HCT116 (cell line): ENCODE results near the gene ZZZ3.

Experiments used
- EZH2phosphoT487 ChIP-seq: fragments of 200-600 bp; IDR thresholded peaks from 2 replicates; pipeline ENCODE4 v1.6.1; 2018; ENCODE audit warnings: antibody characterized with exemption, borderline replicate concordance
- RAD21 ChIP-seq: IDR thresholded peaks from 2 replicates; pipeline ENCODE4 v1.6.1; 2012; ENCODE audit warnings: low read depth, mild to moderate bottlenecking
- SIN3A ChIP-seq: IDR thresholded peaks from 2 replicates; pipeline ENCODE4 v1.6.1; 2012; ENCODE audit warnings: low read depth
- YY1 ChIP-seq: IDR thresholded peaks from 2 replicates; pipeline ENCODE4 v1.6.1; 2011; ENCODE audit warnings: low read length, low read depth, moderate library complexity, mild to moderate bottlenecking; ENCODE audit not compliant: insufficient replicate concordance; ENCODE audit errors: extremely low read depth
- TF ChIP-seq, protein P1 (sequence below), 3 experiments: fragments of 200-600 bp in 1 of 3; sonication (generic) in 1 of 3; IDR thresholded peaks in 2 of 3; conservative IDR thresholded peaks in 1 of 3; 2 replicates each; pipeline ENCODE4 v1.5.1; 2012 to 2017; ENCODE audit warnings: low read depth in 2 of 3, low read length in 2 of 3, antibody characterized with exemption in 1 of 3, borderline replicate concordance in 1 of 3, control low read depth in 1 of 3, mild to moderate bottlenecking in 1 of 3, mixed read lengths in 1 of 3, mixed run types in 1 of 3, moderate library complexity in 1 of 3; ENCODE audit not compliant: insufficient read depth in 1 of 3
- TF ChIP-seq, protein P2 (sequence below): IDR thresholded peaks from 2 replicates; pipeline ENCODE4 v1.6.1; 2012

DNA sequence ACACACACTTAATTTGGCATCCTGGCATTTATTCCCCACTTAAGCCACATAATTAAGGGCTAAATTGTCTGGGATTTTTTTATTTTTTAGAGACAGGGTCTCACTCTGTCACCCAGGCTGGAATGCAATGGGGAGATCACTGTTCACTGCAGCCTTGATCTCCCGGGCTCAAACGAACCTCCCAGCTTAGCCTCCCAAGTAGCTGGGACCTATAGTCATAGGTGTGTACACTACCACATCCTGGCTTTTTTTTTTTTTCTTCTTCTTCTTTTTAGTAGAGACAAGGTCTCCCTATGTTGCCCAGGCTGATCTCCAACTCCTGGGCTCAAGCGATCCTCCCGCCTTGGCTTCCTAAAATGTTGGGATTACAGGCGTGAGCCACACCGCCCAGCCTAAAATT is 24.2 kb downstream of the ZZZ3 start:
- TF ChIP-seq EZH2phosphoT487: no peak
- TF ChIP-seq, protein P1, sequence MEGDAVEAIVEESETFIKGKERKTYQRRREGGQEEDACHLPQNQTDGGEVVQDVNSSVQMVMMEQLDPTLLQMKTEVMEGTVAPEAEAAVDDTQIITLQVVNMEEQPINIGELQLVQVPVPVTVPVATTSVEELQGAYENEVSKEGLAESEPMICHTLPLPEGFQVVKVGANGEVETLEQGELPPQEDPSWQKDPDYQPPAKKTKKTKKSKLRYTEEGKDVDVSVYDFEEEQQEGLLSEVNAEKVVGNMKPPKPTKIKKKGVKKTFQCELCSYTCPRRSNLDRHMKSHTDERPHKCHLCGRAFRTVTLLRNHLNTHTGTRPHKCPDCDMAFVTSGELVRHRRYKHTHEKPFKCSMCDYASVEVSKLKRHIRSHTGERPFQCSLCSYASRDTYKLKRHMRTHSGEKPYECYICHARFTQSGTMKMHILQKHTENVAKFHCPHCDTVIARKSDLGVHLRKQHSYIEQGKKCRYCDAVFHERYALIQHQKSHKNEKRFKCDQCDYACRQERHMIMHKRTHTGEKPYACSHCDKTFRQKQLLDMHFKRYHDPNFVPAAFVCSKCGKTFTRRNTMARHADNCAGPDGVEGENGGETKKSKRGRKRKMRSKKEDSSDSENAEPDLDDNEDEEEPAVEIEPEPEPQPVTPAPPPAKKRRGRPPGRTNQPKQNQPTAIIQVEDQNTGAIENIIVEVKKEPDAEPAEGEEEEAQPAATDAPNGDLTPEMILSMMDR (IDR thresholded peaks at IDR 0.05 in 2 of 3, conservative IDR thresholded peaks at IDR 0.05 in 1 of 3; ENCODE audit: borderline replicate concordance in 1 of 3, insufficient read depth in 1 of 3, low read depth in 2 of 3, low read length in 2 of 3): no peak
- no peak for TF ChIP-seq RAD21
- no peak for TF ChIP-seq SIN3A
- TF ChIP-seq, protein P2, sequence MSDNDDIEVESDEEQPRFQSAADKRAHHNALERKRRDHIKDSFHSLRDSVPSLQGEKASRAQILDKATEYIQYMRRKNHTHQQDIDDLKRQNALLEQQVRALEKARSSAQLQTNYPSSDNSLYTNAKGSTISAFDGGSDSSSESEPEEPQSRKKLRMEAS: no peak
- no peak for TF ChIP-seq YY1
